PFSK-1 (cell line): ENCODE measurements around the gene HBA2.
"Not testable (repeated sequence)": the region's sequence is repeated elsewhere in the genome, so short reads cannot be mapped to it uniquely, and the experiment has no call there.

Experiments
- FOXP2 ChIP-seq: optimal IDR thresholded peaks from 2 replicates; pipeline ENCODE3; 2011; ENCODE audit warnings: borderline replicate concordance, control low read depth, inconsistent platforms; ENCODE audit not compliant: insufficient read depth; ENCODE audit errors: extremely low read length, extremely low read depth
- POLR2AphosphoS5 ChIP-seq: IDR thresholded peaks from 2 replicates; pipeline ENCODE4 v1.6.1; 2012; ENCODE audit warnings: low read depth, mild to moderate bottlenecking, control low read depth, low read length, moderate library complexity
- SIN3A ChIP-seq: IDR thresholded peaks from 2 replicates; pipeline ENCODE4 v1.6.1; 2012; ENCODE audit warnings: mild to moderate bottlenecking, low read length, moderate library complexity, borderline replicate concordance; ENCODE audit not compliant: insufficient read depth
- TAF1 ChIP-seq: IDR thresholded peaks from 2 replicates; pipeline ENCODE4 v1.6.1; 2012; ENCODE audit warnings: low read length, control low read depth, borderline replicate concordance; ENCODE audit not compliant: insufficient read depth
- TF ChIP-seq, protein P1 (sequence below), 2 experiments: IDR thresholded peaks; 2 replicates each; pipeline versions ENCODE4 v1.6.1 to v1.8.0; 2011 to 2012; ENCODE audit warnings: low read depth in 2 of 2, low read length in 2 of 2, control low read depth in 1 of 2, inconsistent platforms in 1 of 2, mild to moderate bottlenecking in 1 of 2, moderate library complexity in 1 of 2; ENCODE audit not compliant: insufficient read depth in 1 of 2

HBA2 gene

DNA sequence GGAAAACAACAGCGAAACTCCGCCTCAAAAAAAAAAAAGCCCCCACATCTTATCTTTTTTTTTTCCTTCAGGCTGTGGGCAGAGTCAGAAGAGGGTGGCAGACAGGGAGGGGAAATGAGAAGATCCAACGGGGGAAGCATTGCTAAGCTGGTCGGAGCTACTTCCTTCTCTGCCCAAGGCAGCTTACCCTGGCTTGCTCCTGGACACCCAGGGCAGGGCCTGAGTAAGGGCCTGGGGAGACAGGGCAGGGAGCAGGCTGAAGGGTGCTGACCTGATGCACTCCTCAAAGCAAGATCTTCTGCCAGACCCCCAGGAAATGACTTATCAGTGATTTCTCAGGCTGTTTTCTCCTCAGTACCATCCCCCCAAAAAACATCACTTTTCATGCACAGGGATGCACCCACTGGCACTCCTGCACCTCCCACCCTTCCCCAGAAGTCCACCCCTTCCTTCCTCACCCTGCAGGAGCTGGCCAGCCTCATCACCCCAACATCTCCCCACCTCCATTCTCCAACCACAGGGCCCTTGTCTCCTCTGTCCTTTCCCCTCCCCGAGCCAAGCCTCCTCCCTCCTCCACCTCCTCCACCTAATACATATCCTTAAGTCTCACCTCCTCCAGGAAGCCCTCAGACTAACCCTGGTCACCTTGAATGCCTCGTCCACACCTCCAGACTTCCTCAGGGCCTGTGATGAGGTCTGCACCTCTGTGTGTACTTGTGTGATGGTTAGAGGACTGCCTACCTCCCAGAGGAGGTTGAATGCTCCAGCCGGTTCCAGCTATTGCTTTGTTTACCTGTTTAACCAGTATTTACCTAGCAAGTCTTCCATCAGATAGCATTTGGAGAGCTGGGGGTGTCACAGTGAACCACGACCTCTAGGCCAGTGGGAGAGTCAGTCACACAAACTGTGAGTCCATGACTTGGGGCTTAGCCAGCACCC lies 2.6 kb downstream of the HBA2 start:
- TF ChIP-seq TAF1 (no peak), FOXP2 (no peak)

DNA sequence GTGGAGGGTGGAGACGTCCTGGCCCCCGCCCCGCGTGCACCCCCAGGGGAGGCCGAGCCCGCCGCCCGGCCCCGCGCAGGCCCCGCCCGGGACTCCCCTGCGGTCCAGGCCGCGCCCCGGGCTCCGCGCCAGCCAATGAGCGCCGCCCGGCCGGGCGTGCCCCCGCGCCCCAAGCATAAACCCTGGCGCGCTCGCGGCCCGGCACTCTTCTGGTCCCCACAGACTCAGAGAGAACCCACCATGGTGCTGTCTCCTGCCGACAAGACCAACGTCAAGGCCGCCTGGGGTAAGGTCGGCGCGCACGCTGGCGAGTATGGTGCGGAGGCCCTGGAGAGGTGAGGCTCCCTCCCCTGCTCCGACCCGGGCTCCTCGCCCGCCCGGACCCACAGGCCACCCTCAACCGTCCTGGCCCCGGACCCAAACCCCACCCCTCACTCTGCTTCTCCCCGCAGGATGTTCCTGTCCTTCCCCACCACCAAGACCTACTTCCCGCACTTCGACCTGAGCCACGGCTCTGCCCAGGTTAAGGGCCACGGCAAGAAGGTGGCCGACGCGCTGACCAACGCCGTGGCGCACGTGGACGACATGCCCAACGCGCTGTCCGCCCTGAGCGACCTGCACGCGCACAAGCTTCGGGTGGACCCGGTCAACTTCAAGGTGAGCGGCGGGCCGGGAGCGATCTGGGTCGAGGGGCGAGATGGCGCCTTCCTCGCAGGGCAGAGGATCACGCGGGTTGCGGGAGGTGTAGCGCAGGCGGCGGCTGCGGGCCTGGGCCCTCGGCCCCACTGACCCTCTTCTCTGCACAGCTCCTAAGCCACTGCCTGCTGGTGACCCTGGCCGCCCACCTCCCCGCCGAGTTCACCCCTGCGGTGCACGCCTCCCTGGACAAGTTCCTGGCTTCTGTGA lies 4.1 kb downstream of the HBA2 start, which contains the start of gene HBA1:
Gene HBA1 (plus strand): TSS at position 204 of the 906 bp plus-strand sequence. CDS start 37 bp downstream, at position 241.
- TF ChIP-seq, protein P1, sequence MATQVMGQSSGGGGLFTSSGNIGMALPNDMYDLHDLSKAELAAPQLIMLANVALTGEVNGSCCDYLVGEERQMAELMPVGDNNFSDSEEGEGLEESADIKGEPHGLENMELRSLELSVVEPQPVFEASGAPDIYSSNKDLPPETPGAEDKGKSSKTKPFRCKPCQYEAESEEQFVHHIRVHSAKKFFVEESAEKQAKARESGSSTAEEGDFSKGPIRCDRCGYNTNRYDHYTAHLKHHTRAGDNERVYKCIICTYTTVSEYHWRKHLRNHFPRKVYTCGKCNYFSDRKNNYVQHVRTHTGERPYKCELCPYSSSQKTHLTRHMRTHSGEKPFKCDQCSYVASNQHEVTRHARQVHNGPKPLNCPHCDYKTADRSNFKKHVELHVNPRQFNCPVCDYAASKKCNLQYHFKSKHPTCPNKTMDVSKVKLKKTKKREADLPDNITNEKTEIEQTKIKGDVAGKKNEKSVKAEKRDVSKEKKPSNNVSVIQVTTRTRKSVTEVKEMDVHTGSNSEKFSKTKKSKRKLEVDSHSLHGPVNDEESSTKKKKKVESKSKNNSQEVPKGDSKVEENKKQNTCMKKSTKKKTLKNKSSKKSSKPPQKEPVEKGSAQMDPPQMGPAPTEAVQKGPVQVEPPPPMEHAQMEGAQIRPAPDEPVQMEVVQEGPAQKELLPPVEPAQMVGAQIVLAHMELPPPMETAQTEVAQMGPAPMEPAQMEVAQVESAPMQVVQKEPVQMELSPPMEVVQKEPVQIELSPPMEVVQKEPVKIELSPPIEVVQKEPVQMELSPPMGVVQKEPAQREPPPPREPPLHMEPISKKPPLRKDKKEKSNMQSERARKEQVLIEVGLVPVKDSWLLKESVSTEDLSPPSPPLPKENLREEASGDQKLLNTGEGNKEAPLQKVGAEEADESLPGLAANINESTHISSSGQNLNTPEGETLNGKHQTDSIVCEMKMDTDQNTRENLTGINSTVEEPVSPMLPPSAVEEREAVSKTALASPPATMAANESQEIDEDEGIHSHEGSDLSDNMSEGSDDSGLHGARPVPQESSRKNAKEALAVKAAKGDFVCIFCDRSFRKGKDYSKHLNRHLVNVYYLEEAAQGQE (IDR thresholded peaks at IDR 0.05; ENCODE audit: insufficient read depth in 1 of 2, low read depth in 2 of 2, low read length in 2 of 2) = not testable (repeated sequence)
- not testable (repeated sequence) for TF ChIP-seq SIN3A, POLR2AphosphoS5

DNA sequence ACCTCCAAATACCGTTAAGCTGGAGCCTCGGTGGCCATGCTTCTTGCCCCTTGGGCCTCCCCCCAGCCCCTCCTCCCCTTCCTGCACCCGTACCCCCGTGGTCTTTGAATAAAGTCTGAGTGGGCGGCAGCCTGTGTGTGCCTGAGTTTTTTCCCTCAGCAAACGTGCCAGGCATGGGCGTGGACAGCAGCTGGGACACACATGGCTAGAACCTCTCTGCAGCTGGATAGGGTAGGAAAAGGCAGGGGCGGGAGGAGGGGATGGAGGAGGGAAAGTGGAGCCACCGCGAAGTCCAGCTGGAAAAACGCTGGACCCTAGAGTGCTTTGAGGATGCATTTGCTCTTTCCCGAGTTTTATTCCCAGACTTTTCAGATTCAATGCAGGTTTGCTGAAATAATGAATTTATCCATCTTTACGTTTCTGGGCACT lies 4.7 kb downstream of the HBA2 start:
- TF ChIP-seq TAF1 (no peak), POLR2AphosphoS5 (no peak), FOXP2 (no peak), SIN3A (no peak)
- TF ChIP-seq, protein P1 (IDR thresholded peaks at IDR 0.05; ENCODE audit: insufficient read depth in 1 of 2, low read depth in 2 of 2, low read length in 2 of 2) = no peak

DNA sequence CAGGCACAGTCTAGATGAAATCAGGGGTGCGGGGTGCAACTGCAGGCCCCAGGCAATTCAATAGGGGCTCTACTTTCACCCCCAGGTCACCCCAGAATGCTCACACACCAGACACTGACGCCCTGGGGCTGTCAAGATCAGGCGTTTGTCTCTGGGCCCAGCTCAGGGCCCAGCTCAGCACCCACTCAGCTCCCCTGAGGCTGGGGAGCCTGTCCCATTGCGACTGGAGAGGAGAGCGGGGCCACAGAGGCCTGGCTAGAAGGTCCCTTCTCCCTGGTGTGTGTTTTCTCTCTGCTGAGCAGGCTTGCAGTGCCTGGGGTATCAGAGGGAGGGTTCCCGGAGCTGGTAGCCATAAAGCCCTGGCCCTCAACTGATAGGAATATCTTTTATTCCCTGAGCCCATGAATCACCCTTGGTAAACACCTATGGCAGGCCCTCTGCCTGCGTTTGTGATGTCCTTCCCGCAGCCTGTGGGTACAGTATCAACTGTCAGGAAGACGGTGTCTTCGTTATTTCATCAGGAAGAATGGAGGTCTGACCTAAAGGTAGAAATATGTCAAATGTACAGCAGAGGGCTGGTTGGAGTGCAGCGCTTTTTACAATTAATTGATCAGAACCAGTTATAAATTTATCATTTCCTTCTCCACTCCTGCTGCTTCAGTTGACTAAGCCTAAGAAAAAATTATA lies 5.4 kb downstream of the HBA2 start:
- TF ChIP-seq TAF1 (no peak), FOXP2 (no peak), SIN3A (no peak), POLR2AphosphoS5 (no peak)
- TF ChIP-seq, protein P1 (IDR thresholded peaks at IDR 0.05; ENCODE audit: insufficient read depth in 1 of 2, low read depth in 2 of 2, low read length in 2 of 2) = no peak

DNA sequence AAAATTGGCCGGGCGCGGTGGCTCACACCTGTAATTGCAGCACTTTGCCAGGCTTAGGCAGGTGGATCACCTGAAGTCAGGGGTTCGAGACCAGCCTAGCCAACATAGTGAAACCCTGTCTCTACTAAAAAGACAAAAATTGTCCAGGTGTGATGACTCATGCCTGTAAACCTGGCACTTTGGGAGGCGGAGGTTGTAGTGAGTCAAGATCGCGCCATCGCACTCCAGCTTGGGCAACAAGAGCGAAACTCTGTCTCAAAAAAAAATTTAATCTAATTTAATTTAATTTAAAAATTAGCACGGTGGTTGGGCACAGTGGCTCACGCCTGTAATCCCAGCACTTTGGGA lies 6.0 kb downstream of the HBA2 start:
- TF ChIP-seq FOXP2 = no peak
- TF ChIP-seq, protein P1 (IDR thresholded peaks at IDR 0.05; ENCODE audit: insufficient read depth in 1 of 2, low read depth in 2 of 2, low read length in 2 of 2) = no peak
- no peak for TF ChIP-seq SIN3A
- TF ChIP-seq POLR2AphosphoS5 = no peak
- no peak for TF ChIP-seq TAF1
